ENCODE data around the gene ZNF594.
"Not testable (repeated sequence)": the region's sequence is repeated elsewhere in the genome, so short reads cannot be mapped to it uniquely, and the experiment has no call there.

The ZNF594 gene

DNA sequence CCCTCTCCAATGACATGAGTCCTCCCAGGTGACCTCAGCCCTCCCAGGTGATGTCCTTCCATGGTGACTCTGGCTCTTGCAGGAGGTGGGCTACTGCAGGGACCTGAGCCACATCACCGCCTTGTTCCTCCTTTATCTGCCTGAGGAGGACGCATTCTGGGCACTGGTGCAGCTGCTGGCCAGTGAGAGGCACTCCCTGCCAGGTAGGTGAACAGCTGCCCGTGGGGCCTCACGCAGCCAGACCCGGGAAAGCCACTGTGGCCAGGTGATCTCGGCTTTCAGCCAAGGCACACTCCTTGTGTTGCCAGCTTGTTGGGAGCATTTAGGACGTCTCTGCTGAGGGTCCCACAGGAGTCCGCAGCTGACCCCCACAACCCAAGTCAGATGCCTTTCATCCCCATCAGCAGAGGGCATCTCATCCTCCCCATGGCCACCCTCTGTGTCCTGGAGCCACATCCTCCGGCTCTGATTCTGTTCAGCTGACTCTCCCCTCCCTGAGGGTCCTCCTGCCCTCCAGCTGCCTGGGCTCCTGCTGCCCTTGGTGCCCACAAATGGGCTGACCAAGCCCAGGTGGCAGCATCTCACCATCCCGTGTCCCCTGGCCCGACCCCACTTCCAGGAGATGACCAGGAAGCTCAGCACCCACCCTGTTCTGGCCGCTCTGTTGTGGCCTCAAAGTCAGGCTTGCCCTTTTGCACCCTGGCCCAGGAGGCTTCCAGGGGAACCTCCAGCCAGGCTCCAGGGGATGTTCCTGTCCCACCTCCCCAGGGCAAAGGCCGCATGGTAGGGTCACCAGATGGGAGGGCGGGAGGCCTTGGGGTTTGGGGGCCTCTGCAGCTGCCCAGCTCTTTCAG is 55.7 kb downstream of the ZNF594 start:
- no peak for DNase-seq

GRCh38 chr17:5135131-5135712 is 56.4 kb downstream of the ZNF594 start:
- not testable (repeated sequence) for DNase-seq

GRCh38 chr17:5134571-5134970 is 57.1 kb downstream of the ZNF594 start:
- not testable (repeated sequence) for DNase-seq

DNA sequence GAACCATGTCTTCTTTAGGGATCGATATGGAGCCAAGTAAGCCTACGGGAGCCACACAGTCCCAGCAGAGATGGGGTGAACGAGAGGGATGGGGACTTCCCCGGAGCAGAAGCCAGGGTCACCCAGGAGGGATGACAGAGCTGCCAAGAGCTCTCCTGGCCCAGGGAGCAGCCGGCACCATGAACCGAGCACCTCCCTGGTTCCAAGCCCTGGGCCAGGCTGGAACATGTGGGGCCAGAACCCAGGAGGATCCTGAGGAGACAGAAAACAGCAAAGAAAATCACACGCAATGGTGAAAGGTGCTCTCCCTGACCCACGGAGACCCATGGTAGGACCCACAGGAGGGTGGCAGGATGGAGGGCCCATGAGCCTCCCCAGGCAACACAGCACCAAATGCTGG is 57.7 kb downstream of the ZNF594 start:
- not testable (repeated sequence) for DNase-seq

DNA sequence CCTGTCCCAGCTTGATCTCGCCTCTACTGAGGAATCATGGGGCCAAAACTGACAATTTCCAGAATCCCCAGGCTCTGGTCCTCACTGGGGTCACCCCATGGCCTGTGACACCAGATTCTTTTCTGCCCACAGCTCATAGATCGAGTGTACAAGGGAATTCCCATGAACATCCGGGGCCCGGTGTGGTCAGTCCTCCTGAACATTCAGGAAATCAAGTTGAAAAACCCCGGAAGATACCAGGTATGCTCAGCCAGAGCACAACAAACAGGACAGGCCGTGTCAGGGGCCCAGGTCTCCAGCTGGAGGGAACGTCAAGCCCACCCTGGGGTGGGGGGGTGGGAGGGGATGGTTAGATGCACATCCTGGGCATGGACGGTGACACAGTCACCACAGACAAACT is 58.4 kb downstream of the ZNF594 start:
- no peak for DNase-seq

GRCh38 chr17:5132503-5133225 is 59.0 kb downstream of the ZNF594 start:
- DNase-seq: not testable (repeated sequence)

DNA sequence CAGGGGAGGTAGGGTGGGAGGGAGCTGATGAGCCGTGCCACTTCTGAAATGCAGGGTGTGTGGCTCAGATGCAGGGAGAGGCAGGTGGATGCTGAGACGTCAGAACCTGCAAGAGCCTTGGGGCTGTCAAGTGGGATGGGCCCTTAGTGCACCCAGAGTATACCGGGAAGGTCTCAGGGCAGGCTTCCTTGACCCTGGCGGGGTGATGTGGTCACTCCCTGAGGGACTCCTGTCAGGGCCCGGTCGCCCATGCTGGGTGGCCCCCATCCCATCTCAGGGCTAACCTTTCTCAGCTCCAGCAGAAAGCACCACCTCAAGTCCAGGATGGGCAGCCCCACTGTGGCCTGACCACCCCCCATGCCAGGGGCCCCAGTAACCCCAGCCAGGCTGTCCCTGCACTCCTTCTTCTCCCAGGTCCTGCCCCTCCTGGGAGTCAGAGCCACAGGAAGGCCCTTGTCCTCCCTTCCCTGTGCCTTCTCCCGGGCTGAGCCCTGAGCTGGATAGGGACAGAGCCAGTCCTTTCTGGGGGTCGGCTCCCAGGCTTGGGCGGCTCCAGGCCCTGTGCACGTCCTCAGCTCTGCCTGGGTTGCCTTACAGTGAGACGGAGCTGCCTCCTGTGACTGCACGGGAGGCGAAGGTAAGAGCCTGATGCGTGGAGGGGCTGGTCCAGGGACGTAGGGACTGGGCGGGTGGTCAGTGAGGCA is 59.7 kb downstream of the ZNF594 start:
- not testable (repeated sequence) for DNase-seq

DNA sequence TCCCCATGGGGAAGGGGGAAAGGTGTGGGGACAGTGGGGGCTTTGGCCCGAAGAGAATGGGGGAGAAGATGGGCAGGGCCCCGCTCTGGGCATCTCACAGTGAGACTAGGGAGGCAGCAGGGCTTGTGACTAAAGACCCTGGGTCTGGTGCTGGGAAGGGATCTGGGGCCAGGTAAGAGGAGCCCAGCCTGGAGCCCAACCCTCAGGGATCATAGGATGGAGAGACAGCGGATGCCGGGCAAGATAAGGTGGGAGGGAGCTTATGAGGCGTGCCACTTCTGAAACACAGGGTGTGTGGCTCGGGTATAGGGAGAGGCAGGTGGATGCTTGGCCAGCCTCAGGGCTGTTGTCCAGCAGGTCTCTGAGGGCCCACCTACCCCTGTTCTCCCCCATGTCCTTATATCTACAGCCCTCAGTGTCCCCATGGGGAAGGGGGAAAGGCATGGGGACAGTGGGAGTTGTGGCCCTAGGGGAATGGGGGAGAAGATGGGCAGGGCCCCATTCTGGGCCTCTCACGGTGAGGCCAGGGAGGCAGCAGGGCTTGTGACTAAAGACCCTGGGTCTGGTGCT is 60.4 kb downstream of the ZNF594 start:
- DNase-seq: no peak

DNA sequence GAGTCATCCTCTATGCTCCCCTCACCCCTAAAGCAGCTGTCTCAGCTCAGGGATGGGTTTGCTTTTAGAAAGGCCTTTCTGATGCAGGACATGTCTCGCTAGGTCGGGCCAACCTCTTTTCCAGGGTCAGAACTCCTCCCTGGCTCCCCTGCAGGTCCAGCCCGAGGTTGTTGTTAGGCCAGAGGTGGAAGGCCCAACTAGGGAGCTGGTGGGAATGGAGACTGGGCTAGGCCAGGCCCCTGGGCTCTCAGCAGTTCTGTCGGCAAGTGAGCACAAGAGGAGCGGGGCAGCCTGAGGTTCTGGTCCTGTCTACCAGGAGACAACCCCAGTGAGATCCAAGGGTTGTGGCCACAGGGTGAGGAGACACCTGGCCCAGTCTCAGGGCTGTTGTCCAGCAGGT is 61.0 kb downstream of the ZNF594 start:
- DNase-seq: not testable (repeated sequence)

DNA sequence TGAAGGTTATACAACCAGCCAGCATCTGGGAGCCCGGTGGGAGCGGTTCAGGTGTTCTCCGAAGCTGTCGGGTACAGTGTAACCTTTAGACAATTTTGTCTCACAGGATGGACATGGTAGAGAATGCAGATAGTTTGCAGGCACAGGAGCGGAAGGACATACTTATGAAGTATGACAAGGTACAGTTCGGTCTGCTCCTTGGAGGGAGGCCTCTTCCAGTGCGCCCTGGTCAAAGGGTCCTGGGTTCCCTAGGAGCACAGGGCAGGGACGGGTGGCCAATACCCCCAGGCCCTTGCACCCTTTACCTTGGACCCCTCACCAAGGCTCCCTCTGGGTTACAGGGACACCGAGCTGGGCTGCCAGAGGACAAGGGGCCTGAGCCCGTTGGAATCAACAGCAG is 61.4 kb downstream of the ZNF594 start:
- not testable (repeated sequence) for DNase-seq

DNA sequence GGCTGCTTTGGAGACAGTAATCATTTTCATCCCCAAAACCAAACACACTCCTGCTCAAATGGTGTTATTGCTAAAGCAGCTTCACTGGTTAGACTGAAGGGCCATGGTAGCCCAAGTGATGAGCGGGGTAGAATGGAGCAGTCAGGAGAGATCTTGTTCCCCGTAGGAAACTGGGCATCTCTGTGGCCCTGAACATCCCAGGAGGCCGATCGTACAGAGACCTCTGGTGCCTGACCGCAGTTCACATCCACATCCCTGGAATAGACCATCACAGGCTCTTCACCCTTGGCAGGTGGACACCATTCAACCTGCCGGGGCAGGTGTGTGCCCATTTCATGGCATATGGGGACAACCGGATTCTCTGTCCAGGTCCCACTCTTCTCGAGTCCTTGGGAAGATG is 61.9 kb downstream of the ZNF594 start:
- not testable (repeated sequence) for DNase-seq
